ENCODE results near the gene SSBP3.

Gene SSBP3

DNA sequence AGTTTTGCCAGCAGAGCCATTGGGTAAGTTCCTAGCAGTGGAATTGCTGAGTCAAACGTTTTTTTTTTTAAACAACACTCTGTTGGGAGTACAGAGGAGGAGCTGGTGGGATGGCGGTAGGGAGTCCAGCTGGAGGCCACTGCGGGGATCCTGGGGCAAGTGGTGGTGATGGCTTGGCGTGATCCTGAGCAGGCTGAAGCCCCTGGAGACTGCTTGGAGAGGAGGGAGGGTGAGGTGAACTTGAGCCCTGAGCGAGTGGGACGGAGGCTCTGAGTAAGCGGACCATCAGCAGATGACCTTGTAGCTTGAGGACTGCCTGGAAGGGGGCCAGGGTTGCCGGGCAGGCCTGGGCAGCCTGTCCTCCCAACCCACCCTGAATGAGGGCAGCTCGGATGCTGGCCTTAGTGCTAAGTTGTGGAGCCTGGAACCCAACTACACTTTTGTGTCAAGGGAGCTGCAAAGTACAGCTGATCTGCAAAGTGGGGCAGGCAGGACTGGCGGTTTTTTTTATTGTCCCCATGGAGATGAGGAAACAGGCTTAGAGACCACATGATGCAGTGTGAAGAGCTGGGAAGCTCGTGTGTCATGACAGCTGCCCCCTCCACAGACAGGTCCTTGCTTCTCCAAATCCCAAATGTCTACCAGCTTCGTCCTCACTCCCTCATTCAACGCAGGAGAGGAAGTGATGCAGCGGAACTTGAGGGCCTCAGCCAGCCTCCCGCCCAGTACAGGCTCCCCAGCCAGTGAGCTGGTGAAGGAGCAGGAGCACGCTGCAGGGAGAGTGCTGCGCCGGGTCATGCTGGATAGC is 186.0 kb downstream of the SSBP3 start (continued):
- TF ChIP-seq OSR1 (CRISPR knock-in tag; IDR thresholded peaks at IDR 0.05) (no peak), ZFP30 (CRISPR knock-in tag; IDR thresholded peaks at IDR 0.05) (no peak), PPARA (CRISPR knock-in tag; IDR thresholded peaks at IDR 0.05; ENCODE audit: borderline replicate concordance) (no peak), ZNF565 (CRISPR knock-in tag; conservative IDR thresholded peaks at IDR 0.05; ENCODE audit: low read depth) (no peak)
- TF ChIP-seq, protein P1, sequence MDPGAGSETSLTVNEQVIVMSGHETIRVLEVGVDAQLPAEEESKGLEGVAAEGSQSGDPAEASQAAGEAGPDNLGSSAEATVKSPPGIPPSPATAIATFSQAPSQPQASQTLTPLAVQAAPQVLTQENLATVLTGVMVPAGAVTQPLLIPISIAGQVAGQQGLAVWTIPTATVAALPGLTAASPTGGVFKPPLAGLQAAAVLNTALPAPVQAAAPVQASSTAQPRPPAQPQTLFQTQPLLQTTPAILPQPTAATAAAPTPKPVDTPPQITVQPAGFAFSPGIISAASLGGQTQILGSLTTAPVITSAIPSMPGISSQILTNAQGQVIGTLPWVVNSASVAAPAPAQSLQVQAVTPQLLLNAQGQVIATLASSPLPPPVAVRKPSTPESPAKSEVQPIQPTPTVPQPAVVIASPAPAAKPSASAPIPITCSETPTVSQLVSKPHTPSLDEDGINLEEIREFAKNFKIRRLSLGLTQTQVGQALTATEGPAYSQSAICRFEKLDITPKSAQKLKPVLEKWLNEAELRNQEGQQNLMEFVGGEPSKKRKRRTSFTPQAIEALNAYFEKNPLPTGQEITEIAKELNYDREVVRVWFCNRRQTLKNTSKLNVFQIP (CRISPR knock-in tag; IDR thresholded peaks at IDR 0.05; ENCODE audit: borderline replicate concordance, low read depth) = no peak
- TF ChIP-seq, protein P2, sequence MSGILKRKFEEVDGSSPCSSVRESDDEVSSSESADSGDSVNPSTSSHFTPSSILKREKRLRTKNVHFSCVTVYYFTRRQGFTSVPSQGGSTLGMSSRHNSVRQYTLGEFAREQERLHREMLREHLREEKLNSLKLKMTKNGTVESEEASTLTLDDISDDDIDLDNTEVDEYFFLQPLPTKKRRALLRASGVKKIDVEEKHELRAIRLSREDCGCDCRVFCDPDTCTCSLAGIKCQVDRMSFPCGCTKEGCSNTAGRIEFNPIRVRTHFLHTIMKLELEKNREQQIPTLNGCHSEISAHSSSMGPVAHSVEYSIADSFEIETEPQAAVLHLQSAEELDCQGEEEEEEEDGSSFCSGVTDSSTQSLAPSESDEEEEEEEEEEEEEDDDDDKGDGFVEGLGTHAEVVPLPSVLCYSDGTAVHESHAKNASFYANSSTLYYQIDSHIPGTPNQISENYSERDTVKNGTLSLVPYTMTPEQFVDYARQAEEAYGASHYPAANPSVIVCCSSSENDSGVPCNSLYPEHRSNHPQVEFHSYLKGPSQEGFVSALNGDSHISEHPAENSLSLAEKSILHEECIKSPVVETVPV (CRISPR knock-in tag; IDR thresholded peaks at IDR 0.05) = no peak
- TF ChIP-seq, protein P3, sequence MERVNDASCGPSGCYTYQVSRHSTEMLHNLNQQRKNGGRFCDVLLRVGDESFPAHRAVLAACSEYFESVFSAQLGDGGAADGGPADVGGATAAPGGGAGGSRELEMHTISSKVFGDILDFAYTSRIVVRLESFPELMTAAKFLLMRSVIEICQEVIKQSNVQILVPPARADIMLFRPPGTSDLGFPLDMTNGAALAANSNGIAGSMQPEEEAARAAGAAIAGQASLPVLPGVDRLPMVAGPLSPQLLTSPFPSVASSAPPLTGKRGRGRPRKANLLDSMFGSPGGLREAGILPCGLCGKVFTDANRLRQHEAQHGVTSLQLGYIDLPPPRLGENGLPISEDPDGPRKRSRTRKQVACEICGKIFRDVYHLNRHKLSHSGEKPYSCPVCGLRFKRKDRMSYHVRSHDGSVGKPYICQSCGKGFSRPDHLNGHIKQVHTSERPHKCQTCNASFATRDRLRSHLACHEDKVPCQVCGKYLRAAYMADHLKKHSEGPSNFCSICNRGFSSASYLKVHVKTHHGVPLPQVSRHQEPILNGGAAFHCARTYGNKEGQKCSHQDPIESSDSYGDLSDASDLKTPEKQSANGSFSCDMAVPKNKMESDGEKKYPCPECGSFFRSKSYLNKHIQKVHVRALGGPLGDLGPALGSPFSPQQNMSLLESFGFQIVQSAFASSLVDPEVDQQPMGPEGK (CRISPR knock-in tag; IDR thresholded peaks at IDR 0.05; ENCODE audit: borderline replicate concordance) = no peak

DNA sequence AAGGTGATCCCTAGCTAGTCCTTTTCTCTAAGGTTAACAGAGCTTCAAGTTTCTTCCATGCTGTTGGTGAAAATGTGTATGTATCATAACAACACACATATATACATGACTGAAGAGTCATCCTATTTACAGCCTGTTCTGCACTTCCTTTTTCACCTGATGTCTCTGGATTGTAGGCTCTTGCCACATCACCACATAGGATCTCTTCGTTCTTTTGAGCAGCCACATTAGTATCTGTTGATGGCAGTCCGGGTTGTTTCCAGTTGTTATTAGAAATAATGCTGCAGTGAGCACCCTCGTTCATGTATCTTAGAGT is 186.5 kb downstream of the SSBP3 start:
- no peak for ATAC-seq
- TF ChIP-seq CSDC2 (CRISPR knock-in tag; IDR thresholded peaks at IDR 0.05) = no peak
- TF ChIP-seq, protein P2 (CRISPR knock-in tag; IDR thresholded peaks at IDR 0.05) = no peak
- no peak for TF ChIP-seq ZC3H10 (CRISPR knock-in tag; IDR thresholded peaks at IDR 0.05)
- TF ChIP-seq TCF4 (CRISPR knock-in tag; IDR thresholded peaks at IDR 0.05; ENCODE audit: borderline replicate concordance) = no peak
- TF ChIP-seq OSR1 (CRISPR knock-in tag; IDR thresholded peaks at IDR 0.05) = no peak

DNA sequence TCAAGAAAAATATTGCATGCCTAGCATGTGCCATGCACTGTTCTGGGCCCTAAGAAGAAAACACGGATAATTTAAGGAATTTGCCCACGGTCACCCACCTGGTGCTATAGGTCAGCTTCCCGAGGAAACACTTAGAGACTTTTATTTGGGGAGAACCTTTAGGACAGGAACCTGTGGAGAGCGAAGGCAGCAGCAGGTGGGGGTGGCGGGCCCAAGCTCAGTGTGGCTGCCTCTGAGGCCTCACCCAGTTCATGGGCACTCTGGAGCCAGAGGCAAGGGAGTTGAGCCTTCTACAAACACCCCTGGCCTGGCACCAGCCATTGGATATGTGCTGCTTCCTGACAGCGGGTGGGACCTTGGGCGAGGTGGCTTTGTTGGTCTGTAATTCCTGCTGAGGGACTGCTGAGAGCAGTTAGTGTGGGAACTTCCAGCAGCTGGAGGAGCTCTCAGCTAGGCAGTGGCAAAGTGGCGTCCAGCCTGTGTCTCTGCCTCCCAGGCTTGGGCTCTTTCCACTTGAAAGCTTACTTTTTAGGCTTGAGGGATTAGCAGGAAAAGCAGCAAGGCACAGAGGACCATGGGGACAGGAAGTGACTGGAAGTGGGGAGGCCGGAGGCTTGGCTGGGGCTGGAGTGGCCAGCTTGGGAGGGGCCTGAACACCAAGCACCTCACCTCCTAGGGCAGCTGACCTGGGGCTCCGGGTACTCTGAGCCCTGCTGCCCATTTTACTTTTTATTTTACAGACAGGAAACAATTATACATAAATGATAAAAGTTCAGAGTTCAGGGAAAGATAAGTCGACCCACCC is 187.1 kb downstream of the SSBP3 start:
- ATAC-seq = no peak
- TF ChIP-seq, protein P1 (CRISPR knock-in tag; IDR thresholded peaks at IDR 0.05; ENCODE audit: borderline replicate concordance, low read depth) = no peak
- TF ChIP-seq, protein P4, sequence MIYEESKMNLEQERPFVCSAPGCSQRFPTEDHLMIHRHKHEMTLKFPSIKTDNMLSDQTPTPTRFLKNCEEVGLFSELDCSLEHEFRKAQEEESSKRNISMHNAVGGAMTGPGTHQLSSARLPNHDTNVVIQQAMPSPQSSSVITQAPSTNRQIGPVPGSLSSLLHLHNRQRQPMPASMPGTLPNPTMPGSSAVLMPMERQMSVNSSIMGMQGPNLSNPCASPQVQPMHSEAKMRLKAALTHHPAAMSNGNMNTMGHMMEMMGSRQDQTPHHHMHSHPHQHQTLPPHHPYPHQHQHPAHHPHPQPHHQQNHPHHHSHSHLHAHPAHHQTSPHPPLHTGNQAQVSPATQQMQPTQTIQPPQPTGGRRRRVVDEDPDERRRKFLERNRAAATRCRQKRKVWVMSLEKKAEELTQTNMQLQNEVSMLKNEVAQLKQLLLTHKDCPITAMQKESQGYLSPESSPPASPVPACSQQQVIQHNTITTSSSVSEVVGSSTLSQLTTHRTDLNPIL (CRISPR knock-in tag; IDR thresholded peaks at IDR 0.05; ENCODE audit: low read depth) = no peak
- TF ChIP-seq RARB (CRISPR knock-in tag; IDR thresholded peaks at IDR 0.05) = no peak
- TF ChIP-seq SNAI2 (CRISPR knock-in tag; IDR thresholded peaks at IDR 0.05) = no peak
- no peak for TF ChIP-seq ARNTL (CRISPR knock-in tag; IDR thresholded peaks at IDR 0.05; ENCODE audit: borderline replicate concordance, low read depth)
- TF ChIP-seq ISL1 (CRISPR knock-in tag; IDR thresholded peaks at IDR 0.05) = no peak
- TF ChIP-seq ESRRG (CRISPR knock-in tag; IDR thresholded peaks at IDR 0.05) = no peak
- no peak for TF ChIP-seq BACH2 (CRISPR knock-in tag; IDR thresholded peaks at IDR 0.05; ENCODE audit: borderline replicate concordance)
- TF ChIP-seq CSDC2 (CRISPR knock-in tag; IDR thresholded peaks at IDR 0.05) = no peak
- no peak for TF ChIP-seq TOX (CRISPR knock-in tag; IDR thresholded peaks at IDR 0.05; ENCODE audit: borderline replicate concordance)
- no peak for TF ChIP-seq TCF4 (CRISPR knock-in tag; IDR thresholded peaks at IDR 0.05; ENCODE audit: borderline replicate concordance)
- no peak for TF ChIP-seq ZC3H10 (CRISPR knock-in tag; IDR thresholded peaks at IDR 0.05)
- TF ChIP-seq GLIS3 (CRISPR knock-in tag; IDR thresholded peaks at IDR 0.05) = no peak
- TF ChIP-seq PPARA (CRISPR knock-in tag; IDR thresholded peaks at IDR 0.05; ENCODE audit: borderline replicate concordance) = no peak

Data from SK-N-SH treated with all-trans-retinoic acid at 6 μM for 48 hours (cell line).